Neural progenitor cell (in vitro differentiated cells): ENCODE data around the gene PDZK1IP1.

Experiments
- EZH2 ChIP-seq: fragments of 200-600 bp; sonication (generic); IDR thresholded peaks from 2 replicates; pipeline ENCODE4 v1.6.1; 2017; ENCODE audit warnings: antibody characterized with exemption, mild to moderate bottlenecking, moderate library complexity
- EZH2phosphoT487 ChIP-seq: fragments of 200-600 bp; sonication (generic); IDR thresholded peaks from 2 replicates; pipeline ENCODE4 v1.6.1; 2017; ENCODE audit warnings: antibody characterized with exemption
- TF ChIP-seq, protein P1 (sequence below): fragments of 200-600 bp; sonication (generic); IDR thresholded peaks from 2 replicates; pipeline ENCODE4 v1.5.1; 2017; ENCODE audit warnings: antibody characterized with exemption, mild to moderate bottlenecking

DNA sequence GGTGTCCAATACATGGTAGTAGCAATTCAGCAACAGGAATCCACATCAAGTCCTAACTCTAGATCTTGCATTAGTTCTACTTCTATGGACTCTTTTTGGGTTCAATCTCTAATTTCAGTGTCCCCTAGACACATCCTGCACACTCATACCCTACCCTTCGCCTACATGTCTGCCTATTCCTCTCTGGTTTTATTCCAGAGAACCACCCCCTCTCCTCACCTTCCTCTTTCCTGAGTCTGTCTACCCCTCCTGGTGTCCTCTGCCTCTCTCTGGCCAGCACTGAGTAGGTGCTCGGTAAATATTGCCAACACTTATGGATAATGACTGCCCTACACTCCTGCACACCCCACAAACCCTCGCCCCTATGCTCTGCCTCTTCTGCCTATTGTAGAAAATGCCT, 32.6 kb upstream of the PDZK1IP1 start:
- TF ChIP-seq, protein P1, sequence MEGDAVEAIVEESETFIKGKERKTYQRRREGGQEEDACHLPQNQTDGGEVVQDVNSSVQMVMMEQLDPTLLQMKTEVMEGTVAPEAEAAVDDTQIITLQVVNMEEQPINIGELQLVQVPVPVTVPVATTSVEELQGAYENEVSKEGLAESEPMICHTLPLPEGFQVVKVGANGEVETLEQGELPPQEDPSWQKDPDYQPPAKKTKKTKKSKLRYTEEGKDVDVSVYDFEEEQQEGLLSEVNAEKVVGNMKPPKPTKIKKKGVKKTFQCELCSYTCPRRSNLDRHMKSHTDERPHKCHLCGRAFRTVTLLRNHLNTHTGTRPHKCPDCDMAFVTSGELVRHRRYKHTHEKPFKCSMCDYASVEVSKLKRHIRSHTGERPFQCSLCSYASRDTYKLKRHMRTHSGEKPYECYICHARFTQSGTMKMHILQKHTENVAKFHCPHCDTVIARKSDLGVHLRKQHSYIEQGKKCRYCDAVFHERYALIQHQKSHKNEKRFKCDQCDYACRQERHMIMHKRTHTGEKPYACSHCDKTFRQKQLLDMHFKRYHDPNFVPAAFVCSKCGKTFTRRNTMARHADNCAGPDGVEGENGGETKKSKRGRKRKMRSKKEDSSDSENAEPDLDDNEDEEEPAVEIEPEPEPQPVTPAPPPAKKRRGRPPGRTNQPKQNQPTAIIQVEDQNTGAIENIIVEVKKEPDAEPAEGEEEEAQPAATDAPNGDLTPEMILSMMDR, result no peak
- TF ChIP-seq EZH2phosphoT487, result no peak
- no peak for TF ChIP-seq EZH2
